GM21423 (cell line): Measurements from ENCODE around the gene LOXL3.

Experiments
- ATAC-seq: cut with Tn5 transposase; IDR thresholded peaks from one replicate; pipeline ENCODE4 v1.9.1; 2021; ENCODE audit warnings: mild to moderate bottlenecking, moderate library complexity; ENCODE audit not compliant: unreplicated experiment

Gene LOXL3

GRCh38 chr2:74551942-74552913 is 1.5 kb downstream of the LOXL3 start:
- no peak for ATAC-seq

GRCh38 chr2:74551530-74551929 is 2.2 kb downstream of the LOXL3 start:
- ATAC-seq = no peak

GRCh38 chr2:74550231-74550630 is 3.5 kb downstream of the LOXL3 start:
- no peak for ATAC-seq

GRCh38 chr2:74548900-74549826 is 4.6 kb downstream of the LOXL3 start:
- no peak for ATAC-seq

- ATAC-seq = no peak
Observed at GRCh38 chr2:74548285-74548899, 5.3 kb downstream of the LOXL3 start.

- ATAC-seq = no peak
Observed at GRCh38 chr2:74546004-74546403, 7.7 kb downstream of the LOXL3 start.

GRCh38 chr2:74544634-74545033 is 9.1 kb downstream of the LOXL3 start:
- no peak for ATAC-seq

GRCh38 chr2:74542978-74543377 is 10.8 kb downstream of the LOXL3 start:
- no peak for ATAC-seq

GRCh38 chr2:74540291-74540690 is 13.5 kb downstream of the LOXL3 start:
- ATAC-seq = no peak

GRCh38 chr2:74538881-74539339 is 14.8 kb downstream of the LOXL3 start:
- no peak for ATAC-seq

- no peak for ATAC-seq
Observed at GRCh38 chr2:74537140-74537539, 16.6 kb downstream of the LOXL3 start.

- ATAC-seq = no peak
Observed at GRCh38 chr2:74536166-74536950, 17.4 kb downstream of the LOXL3 start.

- no peak for ATAC-seq
Observed at GRCh38 chr2:74535440-74535965, 18.2 kb downstream of the LOXL3 start.

- no peak for ATAC-seq
Observed at GRCh38 chr2:74534411-74534810, 19.3 kb downstream of the LOXL3 start.

GRCh38 chr2:74533464-74533863 is 20.3 kb downstream of the LOXL3 start:
- ATAC-seq = no peak

GRCh38 chr2:74532222-74532621 is 21.5 kb downstream of the LOXL3 start:
- no peak for ATAC-seq

GRCh38 chr2:74531666-74532065 is 22.1 kb downstream of the LOXL3 start:
- no peak for ATAC-seq

GRCh38 chr2:74530239-74531187 is 23.2 kb downstream of the LOXL3 start:
- ATAC-seq = peak; percentile 30
